ENCODE results near the gene NF1.
"Not testable (repeated sequence)": the region's sequence is repeated elsewhere in the genome, so short reads cannot be mapped to it uniquely, and the experiment has no call there.

NF1 gene

DNA sequence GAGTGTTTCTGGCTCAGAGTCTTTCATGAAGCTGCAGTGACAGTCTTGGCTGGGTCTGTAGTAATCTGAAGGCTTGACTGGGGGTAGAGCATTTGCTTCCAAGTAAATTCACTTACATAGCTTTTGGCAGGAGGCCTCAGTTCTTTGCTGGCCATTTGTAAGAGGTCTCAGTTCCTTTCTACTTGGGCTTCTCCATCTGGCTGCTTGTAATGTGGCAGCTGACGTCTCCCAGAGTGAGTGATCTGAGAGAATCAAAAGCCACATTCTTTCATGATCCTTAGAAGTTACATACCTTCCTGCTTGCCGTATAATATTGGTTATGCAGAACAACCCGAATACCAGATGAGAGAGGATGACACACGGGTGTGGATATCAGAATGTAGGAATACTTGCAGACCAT, 39.8 kb downstream of the NF1 start:
- no peak for DNase-seq

DNA sequence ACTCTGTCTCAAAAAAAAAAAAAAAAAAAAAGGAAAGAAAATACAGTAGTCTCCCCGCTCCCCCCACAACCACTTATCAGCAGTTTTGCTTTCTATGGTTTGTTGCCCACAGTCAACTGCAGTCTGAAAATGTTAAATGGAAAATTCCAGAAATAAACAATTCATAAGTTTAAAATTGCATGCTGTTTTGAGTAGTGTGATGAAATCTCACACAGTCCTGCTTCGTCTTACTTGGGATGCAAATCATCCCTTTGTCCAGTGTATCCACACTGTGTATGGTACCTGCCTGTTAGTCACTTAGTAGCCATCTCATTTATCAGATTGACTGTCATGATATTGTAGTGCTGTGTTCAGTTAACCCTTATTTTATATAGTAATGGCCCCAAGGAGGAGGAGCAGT, 41.5 kb downstream of the NF1 start:
- no peak for DNase-seq

- DNase-seq, result no peak
These were observed 45.3 kb downstream of the NF1 start for GRCh38 chr17:31140111-31140510.

- no peak for DNase-seq
These were observed 49.7 kb downstream of the NF1 start for GRCh38 chr17:31144428-31144827.

DNA sequence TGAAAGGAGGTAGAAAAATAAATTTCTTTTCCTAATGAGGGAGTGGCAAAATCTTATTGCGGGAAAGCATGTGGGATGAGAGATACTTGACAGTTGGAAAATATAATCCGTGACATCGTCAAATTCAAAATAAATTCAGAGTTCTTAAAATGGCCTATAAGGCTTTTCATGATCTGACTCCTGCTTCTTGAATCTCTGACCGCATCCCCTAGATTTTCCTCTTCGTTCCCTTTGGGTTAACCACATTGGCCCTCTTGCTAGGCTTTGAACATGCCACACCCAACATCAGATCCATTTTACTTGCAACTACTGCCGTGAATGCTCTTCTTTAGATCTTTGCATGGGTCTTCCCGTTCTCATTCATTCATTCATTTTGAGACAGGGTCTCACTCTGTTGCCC, 50.1 kb downstream of the NF1 start:
- no peak for DNase-seq

DNA sequence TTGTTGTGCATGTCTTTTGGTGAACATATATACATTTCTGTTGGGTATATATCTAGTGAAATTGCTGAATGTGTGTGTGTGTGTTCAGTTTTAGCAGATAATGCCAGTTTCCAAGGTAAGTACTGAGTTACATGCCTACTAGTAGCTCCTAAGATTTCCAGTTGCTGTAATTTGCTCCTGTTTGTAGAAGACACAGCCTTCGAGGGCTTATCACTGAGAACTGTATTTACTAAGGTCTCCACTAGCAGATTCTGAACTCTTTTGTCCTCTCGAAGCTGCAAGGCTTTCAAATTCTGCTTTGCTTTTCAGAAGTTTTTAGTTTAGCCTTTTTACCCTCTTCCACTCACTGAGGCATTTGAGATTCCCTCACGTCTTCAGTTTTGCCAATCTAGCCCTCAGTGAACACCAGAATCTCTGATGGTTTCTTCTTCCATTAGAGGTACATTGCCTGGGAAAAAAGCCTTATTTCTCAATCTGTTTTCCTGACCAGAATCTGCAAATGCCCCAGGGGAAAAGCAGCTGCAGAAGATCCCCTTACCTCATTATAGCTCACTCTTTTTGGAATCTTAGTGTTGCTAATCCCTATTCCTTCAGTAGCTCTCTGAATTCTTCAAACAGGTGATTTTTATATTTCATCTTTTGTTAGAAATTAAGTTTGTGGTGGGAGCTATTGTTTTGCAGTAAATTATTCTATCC, 52.9 kb downstream of the NF1 start:
- no peak for DNase-seq

- no peak for DNase-seq
These were observed 53.4 kb downstream of the NF1 start for GRCh38 chr17:31148205-31148604.

GRCh38 chr17:31152271-31152670, 57.5 kb downstream of the NF1 start:
- DNase-seq, result no peak

- DNase-seq, result no peak
These were observed 60.5 kb downstream of the NF1 start for GRCh38 chr17:31155208-31155810.

DNA sequence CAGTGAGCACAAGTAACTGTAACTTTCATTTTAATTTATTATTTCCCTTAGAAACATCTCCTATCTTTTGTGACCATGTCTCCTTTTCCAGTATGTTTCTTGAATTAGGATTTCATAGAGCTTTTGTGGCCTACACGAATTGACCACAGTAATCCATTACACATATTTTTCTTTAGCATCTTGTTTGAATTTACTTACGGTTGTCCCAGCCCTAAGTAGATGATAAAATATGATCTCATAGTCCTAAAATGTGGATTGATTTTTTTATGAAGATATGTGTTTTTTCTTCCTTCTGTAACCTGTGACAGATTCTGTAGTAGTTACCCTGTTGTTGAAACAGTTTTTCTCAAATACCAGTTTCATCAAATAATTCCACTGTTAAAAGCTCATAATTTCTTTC, 61.5 kb downstream of the NF1 start:
- no peak for DNase-seq

GRCh38 chr17:31156864-31157263, 62.1 kb downstream of the NF1 start:
- not testable (repeated sequence) for DNase-seq

GRCh38 chr17:31158746-31159377, 64.1 kb downstream of the NF1 start:
- DNase-seq, result no peak

GRCh38 chr17:31163091-31163781, 68.5 kb downstream of the NF1 start:
- DNase-seq, result no peak

- DNase-seq, result no peak
These were observed 72.3 kb downstream of the NF1 start for GRCh38 chr17:31167111-31167510.

DNA sequence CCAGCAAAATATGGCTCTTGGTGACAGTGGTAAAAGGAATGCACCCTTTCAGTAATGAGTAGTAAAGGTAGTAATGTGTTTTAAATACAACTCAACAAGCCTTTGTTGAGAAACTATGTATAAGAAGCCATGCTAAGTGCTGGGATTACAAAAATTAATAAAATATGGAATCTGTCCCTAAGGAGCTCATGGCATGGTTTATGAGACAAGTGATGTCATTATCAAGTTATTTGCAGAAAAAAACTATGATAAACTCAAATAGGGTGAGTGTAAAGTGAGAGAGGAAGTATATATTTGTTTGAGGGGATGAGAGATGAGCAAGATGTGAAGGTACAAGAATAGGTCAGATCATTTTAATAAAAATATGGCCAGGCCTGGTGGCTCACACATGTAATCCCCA, 76.9 kb downstream of the NF1 start:
- no peak for DNase-seq

DNA sequence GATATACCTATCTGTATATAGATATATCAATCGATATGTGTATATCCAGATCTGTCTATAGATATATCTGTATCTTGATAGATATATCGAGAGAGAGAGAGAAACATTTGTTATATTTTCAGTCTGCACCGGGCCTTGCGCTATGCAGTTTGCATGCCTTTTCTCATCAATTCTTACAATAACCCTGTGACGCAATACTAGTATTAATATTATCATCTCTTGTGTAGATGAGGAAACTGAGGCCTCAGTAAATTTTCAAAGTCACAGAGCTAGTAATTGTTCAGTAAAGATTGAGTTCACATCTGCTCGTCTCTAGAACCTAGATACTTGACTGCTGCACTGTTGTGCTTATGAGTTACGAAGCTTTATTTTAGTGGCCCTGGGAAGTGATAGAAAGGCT, 77.6 kb downstream of the NF1 start:
- no peak for DNase-seq

DNA sequence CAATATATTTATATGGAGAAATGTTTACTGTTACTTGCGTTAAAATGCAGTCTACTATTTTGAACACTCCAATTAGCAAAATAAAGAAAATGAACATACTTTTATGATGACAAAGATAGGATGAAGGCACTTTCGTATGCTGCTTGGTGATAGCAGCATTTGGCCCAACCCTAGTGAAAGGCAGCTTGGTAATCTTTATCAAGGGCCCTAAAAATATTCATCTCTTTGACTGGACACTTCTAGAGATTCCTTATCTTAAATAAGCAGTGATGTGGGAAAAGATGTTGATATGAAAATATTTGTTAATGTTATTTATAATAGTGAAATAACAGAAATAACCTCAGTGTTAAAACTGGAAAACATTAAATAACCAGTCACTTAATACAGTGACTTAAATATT, 79.4 kb downstream of the NF1 start:
- no peak for DNase-seq

DNA sequence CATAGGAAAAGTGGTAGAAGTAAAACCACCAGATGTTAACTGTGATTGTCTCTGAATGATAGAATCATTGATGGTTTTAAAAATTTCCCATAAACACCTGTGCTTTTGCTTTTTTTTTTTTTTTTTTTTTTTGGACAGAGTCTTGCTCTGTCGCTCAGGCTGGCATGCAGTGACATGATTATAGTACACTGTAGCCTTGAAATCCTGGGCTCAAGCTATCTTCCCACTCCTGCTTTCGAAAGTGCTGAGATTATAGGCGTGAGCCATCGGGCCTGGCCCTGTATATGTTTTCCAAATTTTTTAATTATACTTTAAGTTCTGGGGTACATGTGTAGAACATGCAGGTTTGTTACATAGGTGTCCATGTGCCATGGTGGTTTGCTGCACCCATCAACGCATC, 80.5 kb downstream of the NF1 start:
- DNase-seq, result no peak

DNA sequence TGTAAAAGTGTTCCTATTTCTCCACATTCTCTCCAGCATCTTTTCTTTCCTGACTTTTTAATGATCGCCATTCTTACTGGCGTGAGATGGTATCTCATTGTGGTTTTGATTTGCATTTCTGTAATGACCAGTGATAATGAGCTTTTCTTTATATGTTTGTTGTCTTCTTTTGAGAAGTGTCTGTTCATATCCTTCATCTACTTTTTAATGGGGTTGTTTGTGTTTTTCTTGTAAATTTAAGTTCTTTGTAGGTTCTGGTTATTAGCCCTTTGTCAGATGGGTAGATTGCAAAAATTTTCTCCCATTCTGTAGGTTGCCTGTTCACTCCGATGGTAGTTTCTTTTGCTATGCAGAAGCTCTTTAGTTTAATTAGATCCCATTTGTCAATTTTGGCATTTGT, 81.4 kb downstream of the NF1 start:
- not testable (repeated sequence) for DNase-seq

DNA sequence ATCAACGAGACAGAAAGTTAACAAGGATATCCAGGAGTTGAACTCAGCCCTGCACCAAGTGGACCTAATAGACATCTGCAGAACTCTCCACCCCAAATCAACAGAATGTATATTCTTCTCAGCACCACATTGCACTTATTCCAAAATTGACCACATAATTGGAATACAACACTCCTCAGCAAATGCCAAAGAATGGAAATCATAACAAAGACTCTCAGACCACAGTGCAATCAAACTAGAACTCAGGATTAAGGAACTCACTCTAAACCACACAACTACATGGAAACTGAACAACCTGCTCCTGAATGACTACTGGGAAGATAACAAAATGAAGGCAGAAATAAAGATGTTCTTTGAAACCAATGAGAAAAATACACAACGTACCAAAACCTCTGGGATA, 84.2 kb downstream of the NF1 start:
- not testable (repeated sequence) for DNase-seq

- no peak for DNase-seq
These were observed 100.5 kb downstream of the NF1 start for GRCh38 chr17:31195305-31195704.

DNA sequence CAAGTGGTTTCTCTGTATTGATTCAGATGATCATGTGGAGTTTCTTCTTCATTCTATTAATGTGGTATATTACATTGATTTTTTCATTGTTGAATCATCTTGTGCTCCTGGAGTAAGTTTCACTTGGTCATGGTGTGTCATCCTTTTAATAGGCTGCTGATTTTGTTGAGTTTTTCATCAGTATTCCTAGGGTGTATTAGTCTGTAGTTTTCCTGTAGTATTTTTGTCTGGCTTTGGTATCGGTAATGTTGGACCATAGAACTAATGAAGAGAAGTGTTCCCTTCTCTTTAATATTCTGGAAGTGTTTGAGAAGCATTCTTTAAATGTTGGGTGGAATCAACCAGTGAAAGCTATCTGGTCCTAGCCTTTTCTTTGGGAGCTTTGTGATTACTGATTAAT, 103.2 kb downstream of the NF1 start:
- DNase-seq, result peak in 1 of 3 donors; percentile 3

- DNase-seq, result peak in 2 of 3 donors; percentile 11 to 18
These were observed 103.9 kb downstream of the NF1 start for GRCh38 chr17:31198666-31199065.

- DNase-seq, result peak in 1 of 3 donors; percentile 13
These were observed 105.5 kb downstream of the NF1 start for GRCh38 chr17:31200287-31200686.

Data from suppressor macrophage treated with lipopolysaccharide for 1 hour (primary cell).